Measurements from ENCODE around the gene SPANXA1. TPM values are rescaled to one million over a fixed set of nuclear protein-coding genes. Genes with fewer than 3 reads are reported as not detected.
"Not testable (repeated sequence)": the region's sequence is repeated elsewhere in the genome, so short reads cannot be mapped to it uniquely, and the experiment has no call there.

SPANXA1 gene, protein sequence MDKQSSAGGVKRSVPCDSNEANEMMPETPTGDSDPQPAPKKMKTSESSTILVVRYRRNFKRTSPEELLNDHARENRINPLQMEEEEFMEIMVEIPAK
- 0.09 TPM for total RNA-seq
- not detected for polyA plus RNA-seq
- long read RNA-seq, donor 1, result 0 reads
- long read RNA-seq, donor 2, result 0 reads
- long read RNA-seq, donor 3, result 0 reads
- long read RNA-seq, donor 4, result 0 reads
- long read RNA-seq, donor 5, result 0 reads
- long read RNA-seq, donor 6, result 0 reads
- long read RNA-seq, donor 7, result 0 reads
- long read RNA-seq, donor 8, result 0 reads
- long read RNA-seq, donor 9, result 0 reads
- long read RNA-seq, donor 10, result 0 reads

- not testable (repeated sequence) for H3K4me1 ChIP-seq (ENCODE audit: control insufficient read depth in 2 of 2, insufficient read depth in 2 of 2, low read length in 2 of 2); H3K4me3 ChIP-seq (ENCODE audit: low read length in 2 of 2); H3K9me3 ChIP-seq (ENCODE audit: control insufficient read depth in 2 of 2, insufficient read depth in 1 of 2, low read length in 1 of 2); H3K36me3 ChIP-seq (ENCODE audit: control insufficient read depth in 2 of 2, insufficient read depth in 2 of 2, low read length in 1 of 2); DNase-seq (ENCODE audit: low read depth in 6 of 9, low spot score in 9 of 9); H3K27ac ChIP-seq (ENCODE audit: low read depth in 1 of 2, low read length in 1 of 2); H3K27me3 ChIP-seq (ENCODE audit: control insufficient read depth in 2 of 2, insufficient read depth in 1 of 2, low read length in 1 of 2)
- WGBS, result no CpG with 5 or more reads among the region's 10 CpGs
These were observed at the start of gene SPANXA1 for GRCh38 chrX:141584638-141585037. Gene SPANXA1 (minus strand): TSS chrX:141584738. CDS start chrX:141584678, 60 bp downstream.

- Histone ChIP-seq H3K4me3 (ENCODE audit: low read length in 2 of 2) (no peak overlapping the region), H3K4me1 (ENCODE audit: control insufficient read depth in 2 of 2, insufficient read depth in 2 of 2, low read length in 2 of 2) (no peaks in the 10 kb centered on the region)
These were observed 47.6 kb upstream of the SPANXA1 start for GRCh38 chrX:141632124-141632523.

GRCh38 chrX:141619336-141619735 is 34.8 kb upstream of the SPANXA1 start:
- 89% methylated on average over 2 of the region's 2 CpGs for WGBS
- Histone ChIP-seq H3K9me3 (ENCODE audit: control insufficient read depth in 2 of 2, insufficient read depth in 1 of 2, low read length in 1 of 2) (no peaks in the 10 kb centered on the region), H3K27me3 (ENCODE audit: control insufficient read depth in 2 of 2, insufficient read depth in 1 of 2, low read length in 1 of 2) (no peaks in the 10 kb centered on the region)

More at GRCh38 chrX:141632124-141632523, 47.6 kb upstream of the SPANXA1 start:
- no peaks in the 10 kb centered on the region for H3K27me3 ChIP-seq (ENCODE audit: control insufficient read depth in 2 of 2, insufficient read depth in 1 of 2, low read length in 1 of 2)
- H3K27ac ChIP-seq (ENCODE audit: low read depth in 1 of 2, low read length in 1 of 2), result no peak overlapping the region
- H3K36me3 ChIP-seq (ENCODE audit: control insufficient read depth in 2 of 2, insufficient read depth in 2 of 2, low read length in 1 of 2), result no peaks in the 10 kb centered on the region
- no peaks in the 10 kb centered on the region for H3K9me3 ChIP-seq (ENCODE audit: control insufficient read depth in 2 of 2, insufficient read depth in 1 of 2, low read length in 1 of 2)
- no peak for DNase-seq (ENCODE audit: low read depth in 6 of 9, low spot score in 9 of 9)

GRCh38 chrX:141609111-141609510 is 24.6 kb upstream of the SPANXA1 start:
- no peak for DNase-seq (ENCODE audit: low read depth in 6 of 9, low spot score in 9 of 9)
- no peak overlapping the region for H3K27ac ChIP-seq (ENCODE audit: low read depth in 1 of 2, low read length in 1 of 2)
- H3K4me1 ChIP-seq (ENCODE audit: control insufficient read depth in 2 of 2, insufficient read depth in 2 of 2, low read length in 2 of 2), result no peaks in the 10 kb centered on the region
- H3K9me3 ChIP-seq (ENCODE audit: control insufficient read depth in 2 of 2, insufficient read depth in 1 of 2, low read length in 1 of 2), result no peaks in the 10 kb centered on the region
- H3K4me3 ChIP-seq (ENCODE audit: low read length in 2 of 2), result no peak overlapping the region
- no peaks in the 10 kb centered on the region for H3K36me3 ChIP-seq (ENCODE audit: control insufficient read depth in 2 of 2, insufficient read depth in 2 of 2, low read length in 1 of 2)
- H3K27me3 ChIP-seq (ENCODE audit: control insufficient read depth in 2 of 2, insufficient read depth in 1 of 2, low read length in 1 of 2), result no peaks in the 10 kb centered on the region
- 95% methylated on average over 1 of the region's 1 CpG for WGBS

More at GRCh38 chrX:141619336-141619735, 34.8 kb upstream of the SPANXA1 start:
- no peak overlapping the region for H3K27ac ChIP-seq (ENCODE audit: low read depth in 1 of 2, low read length in 1 of 2)
- H3K4me1 ChIP-seq (ENCODE audit: control insufficient read depth in 2 of 2, insufficient read depth in 2 of 2, low read length in 2 of 2), result no peaks in the 10 kb centered on the region
- H3K36me3 ChIP-seq (ENCODE audit: control insufficient read depth in 2 of 2, insufficient read depth in 2 of 2, low read length in 1 of 2), result no peaks in the 10 kb centered on the region
- no peak overlapping the region for H3K4me3 ChIP-seq (ENCODE audit: low read length in 2 of 2)
- no peak for DNase-seq (ENCODE audit: low read depth in 6 of 9, low spot score in 9 of 9)

GRCh38 chrX:141589408-141589807 is 4.9 kb upstream of the SPANXA1 start, which contains the start of gene SPANXA2:
Gene SPANXA2 (plus strand): TSS chrX:141589708. CDS start chrX:141589768, 60 bp downstream.
- not testable (repeated sequence) for H3K36me3 ChIP-seq (ENCODE audit: control insufficient read depth in 2 of 2, insufficient read depth in 2 of 2, low read length in 1 of 2); H3K27ac ChIP-seq (ENCODE audit: low read depth in 1 of 2, low read length in 1 of 2); DNase-seq (ENCODE audit: low read depth in 6 of 9, low spot score in 9 of 9); H3K27me3 ChIP-seq (ENCODE audit: control insufficient read depth in 2 of 2, insufficient read depth in 1 of 2, low read length in 1 of 2); H3K4me3 ChIP-seq (ENCODE audit: low read length in 2 of 2); H3K9me3 ChIP-seq (ENCODE audit: control insufficient read depth in 2 of 2, insufficient read depth in 1 of 2, low read length in 1 of 2); H3K4me1 ChIP-seq (ENCODE audit: control insufficient read depth in 2 of 2, insufficient read depth in 2 of 2, low read length in 2 of 2)
- no CpG with 5 or more reads among the region's 10 CpGs for WGBS

- H3K4me1 ChIP-seq (ENCODE audit: control insufficient read depth in 2 of 2, insufficient read depth in 2 of 2, low read length in 2 of 2); H3K27me3 ChIP-seq (ENCODE audit: control insufficient read depth in 2 of 2, insufficient read depth in 1 of 2, low read length in 1 of 2); H3K36me3 ChIP-seq (ENCODE audit: control insufficient read depth in 2 of 2, insufficient read depth in 2 of 2, low read length in 1 of 2); H3K9me3 ChIP-seq (ENCODE audit: control insufficient read depth in 2 of 2, insufficient read depth in 1 of 2, low read length in 1 of 2); H3K27ac ChIP-seq (ENCODE audit: low read depth in 1 of 2, low read length in 1 of 2); H3K4me3 ChIP-seq (ENCODE audit: low read length in 2 of 2); DNase-seq (ENCODE audit: low read depth in 6 of 9, low spot score in 9 of 9): not testable (repeated sequence)
- 91% methylated on average over 11 of the region's 16 CpGs for WGBS
These were observed 42.0 kb downstream of the SPANXA1 start for GRCh38 chrX:141542551-141542950.

Other genes starting within 250 kb of the SPANXA1 start
- 0.09 TPM for gene SPANXA2, start 5.0 kb upstream of the SPANXA1 start, total RNA-seq
- gene SPANXA2, start 5.0 kb upstream of the SPANXA1 start, polyA plus RNA-seq, result not detected
- not detected for gene SPANXD, start 114.0 kb upstream of the SPANXA1 start, total RNA-seq
- gene SPANXD, start 114.0 kb upstream of the SPANXA1 start, polyA plus RNA-seq, result not detected

Measured in thymus (tissue), 14 donors.